HG03354 (cell line): ENCODE data around the gene ASAP3.
"Not testable (repeated sequence)": the region's sequence is repeated elsewhere in the genome, so short reads cannot be mapped to it uniquely, and the experiment has no call there.

Experiments
- ATAC-seq: cut with Tn5 transposase; IDR thresholded peaks from one replicate; pipeline ENCODE4 v1.9.1; 2021; ENCODE audit warnings: mild to moderate bottlenecking; ENCODE audit not compliant: unreplicated experiment, poor library complexity, severe bottlenecking

ASAP3 gene

GRCh38 chr1:23517581-23517980 is 33.6 kb upstream of the ASAP3 start:
- ATAC-seq, result no peak

GRCh38 chr1:23515905-23516304 is 31.9 kb upstream of the ASAP3 start:
- no peak for ATAC-seq

DNA sequence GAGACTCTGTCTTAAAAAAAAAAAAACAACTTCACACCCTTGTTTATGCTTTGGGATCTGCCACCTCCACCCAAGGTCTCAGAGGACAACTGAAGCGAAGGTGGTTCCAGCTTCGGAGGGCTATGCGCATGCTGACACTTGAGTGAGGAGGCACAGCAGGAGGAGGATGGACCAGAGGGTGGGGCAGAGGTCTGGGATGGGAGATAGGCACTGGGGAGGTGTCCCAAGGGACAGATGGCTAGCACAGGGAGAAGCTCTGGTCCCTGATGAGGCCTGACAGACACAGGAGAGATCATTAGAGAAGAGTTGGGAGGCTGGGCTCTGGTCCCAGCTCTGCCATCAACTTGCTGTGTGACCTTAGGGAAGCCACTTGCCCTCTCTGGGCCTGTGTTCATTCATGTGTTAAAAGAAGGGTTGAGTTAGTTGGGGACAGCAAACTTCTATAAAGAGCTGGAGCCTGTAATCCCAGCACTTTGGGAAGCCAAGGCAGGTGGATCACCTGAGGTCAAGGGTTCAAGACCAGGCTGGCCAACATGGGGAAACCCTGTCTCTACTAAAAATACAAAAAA is 30.2 kb upstream of the ASAP3 start:
- ATAC-seq, result no peak

DNA sequence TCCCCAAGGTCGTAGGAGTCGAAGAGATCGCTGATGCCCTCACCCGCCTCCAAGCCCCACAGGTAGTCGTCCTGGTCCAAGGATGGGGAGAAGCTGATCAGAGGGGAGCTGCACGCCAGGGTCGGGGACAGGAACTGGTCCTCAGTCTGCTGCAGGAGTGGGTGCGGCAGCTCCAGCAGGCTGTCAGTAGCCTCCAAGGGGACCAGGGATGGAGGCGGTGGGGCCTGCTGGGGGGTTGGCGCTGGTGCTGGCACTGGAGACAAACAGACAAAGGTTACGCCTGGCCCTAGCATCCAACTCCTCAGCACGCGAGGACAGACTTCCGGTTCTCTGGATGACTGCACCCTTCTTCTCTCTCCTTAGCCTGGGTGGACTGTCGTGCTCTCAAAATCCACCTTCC is 25.9 kb upstream of the ASAP3 start:
- no peak for ATAC-seq

- no peak for ATAC-seq
Observed at GRCh38 chr1:23506376-23507107, 22.6 kb upstream of the ASAP3 start.

- no peak for ATAC-seq
Observed at GRCh38 chr1:23505851-23506250, 21.9 kb upstream of the ASAP3 start.

DNA sequence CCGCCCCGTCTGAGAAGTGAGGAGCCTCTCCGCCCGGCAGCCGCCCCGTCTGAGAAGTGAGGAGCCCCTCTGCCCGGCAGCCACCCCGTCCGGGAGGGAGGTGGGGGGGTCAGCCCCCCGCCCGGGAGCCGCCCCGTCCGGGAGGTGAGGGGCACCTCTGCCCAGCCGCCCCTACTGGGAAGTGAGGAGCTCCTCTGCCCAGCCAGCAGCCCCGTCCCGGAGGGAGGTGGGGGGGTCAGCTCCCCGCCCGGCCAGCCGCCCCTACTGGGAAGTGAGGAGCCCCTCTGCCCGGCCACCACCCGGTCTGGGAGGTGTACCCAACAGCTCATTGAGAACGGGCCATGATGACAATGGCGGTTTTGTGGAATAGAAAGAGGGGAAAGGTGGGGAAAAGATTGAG is 20.2 kb upstream of the ASAP3 start:
- not testable (repeated sequence) for ATAC-seq

- ATAC-seq, result no peak
Observed at GRCh38 chr1:23502951-23503350, 19.0 kb upstream of the ASAP3 start.

DNA sequence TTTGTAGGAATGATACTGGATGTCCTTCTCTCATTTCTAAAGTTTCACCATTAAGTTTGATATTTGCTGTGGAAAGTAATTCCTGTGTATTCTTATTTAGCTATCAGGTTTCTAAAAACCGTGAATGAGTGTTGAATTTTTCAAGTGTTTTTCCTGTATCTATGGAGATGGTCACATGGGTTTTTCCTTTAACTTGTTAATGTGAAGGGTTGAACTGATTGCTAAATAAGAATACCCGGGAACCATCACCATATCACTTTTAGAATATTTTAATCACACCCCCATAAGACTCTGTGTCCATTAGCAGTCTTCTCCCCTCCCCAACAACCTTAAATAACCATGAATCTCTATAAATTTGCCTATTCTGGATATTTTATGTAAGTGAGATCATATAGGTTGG is 16.5 kb upstream of the ASAP3 start:
- ATAC-seq, result no peak

DNA sequence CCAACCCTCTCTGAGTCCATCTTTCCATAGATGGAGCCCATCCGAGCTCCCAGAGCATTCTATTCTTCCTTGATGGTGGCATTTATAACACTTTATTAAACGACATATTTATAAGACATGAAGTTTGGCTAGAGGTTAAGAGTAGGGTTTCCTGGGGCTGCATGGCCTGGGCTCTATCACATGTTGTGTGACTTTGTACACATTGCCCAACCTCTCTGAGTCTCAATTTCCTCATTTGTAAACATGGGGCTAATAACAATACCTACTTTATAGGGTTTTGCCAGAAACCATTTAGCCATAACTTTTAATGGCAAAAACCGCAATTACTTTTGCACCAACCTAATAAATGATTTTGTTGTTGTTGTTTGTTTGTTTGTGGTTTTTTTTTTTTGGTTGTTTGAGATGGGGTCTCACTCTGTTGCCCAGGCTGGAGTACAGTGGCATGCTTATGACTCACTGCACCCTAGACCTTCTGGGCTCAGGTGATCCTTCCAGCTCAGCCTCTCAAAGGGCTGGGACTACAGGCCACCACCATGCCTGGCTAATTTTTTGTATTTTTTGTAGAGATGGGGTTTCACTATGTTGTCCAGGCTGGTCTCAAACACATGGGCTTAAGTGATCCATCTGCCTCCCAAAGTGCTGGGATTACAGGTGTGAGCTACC is 13.9 kb upstream of the ASAP3 start:
- ATAC-seq, result no peak

GRCh38 chr1:23496490-23497181 is 12.7 kb upstream of the ASAP3 start:
- no peak for ATAC-seq

DNA sequence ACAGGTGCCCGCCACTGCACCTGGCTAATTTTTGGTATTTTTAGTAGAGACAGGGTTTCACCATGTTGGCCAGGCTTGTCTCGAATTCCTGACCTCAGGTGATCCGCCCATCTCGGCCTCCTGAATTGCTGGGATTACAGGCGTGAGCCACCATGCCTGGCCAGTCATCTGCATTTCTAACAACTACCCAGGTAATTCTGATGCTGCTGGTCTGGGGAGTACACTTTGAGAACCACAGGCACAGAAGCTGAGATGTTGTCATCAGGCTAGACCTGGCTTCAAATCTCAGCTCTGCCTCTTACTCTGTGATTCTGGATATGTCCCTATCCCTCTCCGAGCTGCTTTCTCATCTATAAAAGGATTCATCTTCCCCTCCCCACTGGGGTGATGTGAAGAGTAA is 10.9 kb upstream of the ASAP3 start:
- ATAC-seq, result not testable (repeated sequence)

- not testable (repeated sequence) for ATAC-seq
Observed at GRCh38 chr1:23492776-23493175, 8.8 kb upstream of the ASAP3 start.

DNA sequence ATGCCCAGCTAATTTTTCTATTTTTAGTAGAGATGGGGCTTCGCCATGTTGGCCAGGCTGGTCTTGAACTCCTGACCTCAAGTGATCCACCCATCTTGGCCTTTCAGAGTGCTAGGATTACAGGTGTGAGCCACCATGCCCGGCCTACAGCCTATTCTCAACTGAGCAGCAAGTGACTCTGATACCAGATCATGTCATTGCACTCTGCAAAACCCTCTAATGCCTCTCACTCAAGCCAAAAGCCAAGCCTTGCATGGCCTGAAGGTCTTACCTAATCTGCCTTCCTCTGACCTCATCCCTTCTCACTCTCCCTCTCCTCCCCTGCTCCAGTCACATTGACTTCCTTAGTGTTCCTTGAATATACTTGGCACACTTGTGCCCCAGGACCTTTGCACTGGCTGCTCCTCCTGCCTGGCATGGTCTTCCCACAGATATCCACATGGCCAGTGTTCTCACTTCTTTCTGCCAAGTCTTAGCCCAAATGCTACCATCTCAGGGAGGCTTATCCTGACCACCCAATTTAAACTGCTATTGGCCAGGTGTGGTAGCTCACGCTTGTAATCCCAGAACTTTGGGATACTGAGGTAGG is 8.2 kb upstream of the ASAP3 start:
- no peak for ATAC-seq

- no peak for ATAC-seq
Observed at GRCh38 chr1:23489842-23490241, 5.9 kb upstream of the ASAP3 start.

GRCh38 chr1:23485002-23485332 is 988 bp upstream of the ASAP3 start:
- no peak for ATAC-seq

GRCh38 chr1:23484253-23485001 is 448 bp upstream of the ASAP3 start:
- ATAC-seq, result no peak

DNA sequence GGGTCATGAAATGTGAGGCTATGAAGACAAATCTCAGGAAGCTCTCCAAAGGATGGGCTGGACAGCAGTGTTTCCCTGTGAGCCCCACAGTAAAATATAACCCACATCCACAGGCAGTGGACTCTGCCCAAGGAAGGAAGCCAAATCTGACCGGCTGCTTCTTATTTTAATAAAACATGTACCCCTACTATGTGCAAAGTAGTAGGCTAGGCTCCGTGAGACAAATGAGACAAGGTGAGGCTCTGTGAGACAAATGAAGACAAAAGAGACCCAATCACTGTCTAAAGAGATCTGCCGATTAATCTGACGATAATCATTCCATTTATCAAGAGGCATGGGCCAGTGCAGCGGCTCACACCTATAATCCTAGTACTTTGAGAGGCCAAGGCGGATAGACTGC is 2.1 kb downstream of the ASAP3 start:
- no peak for ATAC-seq

- ATAC-seq, result no peak
Observed at GRCh38 chr1:23481026-23481597, 2.9 kb downstream of the ASAP3 start.
